IMR-90 (cell line): ENCODE results near the gene MYCBPAP. TPM values are rescaled to one million over a fixed set of nuclear protein-coding genes. Genes with fewer than 3 reads are reported as not detected.

Experiments
- ATAC-seq: fragments of 200-7000 bp; cut with Tn5 transposase; 2 replicates; pipeline ENCODE4 v1.9.1; 2020; ENCODE audit warnings: low read depth, mild to moderate bottlenecking, moderate library complexity
- BruUV-seq: library from RNA; stranded (reverse); fragments of 400-500 nt; replicated peaks from 2 replicates; lab custom pipeline; 2021; lab: Mats Ljungman, UMichigan
- CTCF ChIA-PET: fragments of 300-600 bp; formaldehyde crosslinking; extraction: SDS; loops from one replicate; lab custom pipeline; 2021; ENCODE audit warnings: antibody characterized with exemption; lab: Yijun Ruan, JAX
- POLR2A ChIA-PET: fragments of 300-600 bp; sonication (Branson Sonifier 250); formaldehyde crosslinking; loops from one replicate; lab custom pipeline; 2022; ENCODE audit warnings: antibody characterized with exemption; ENCODE audit not compliant: unreplicated experiment; lab: Charles Lee
- DNase-seq: peaks from one replicate; pipeline ENCODE4 v3.0.0; 2013
- H2AFZ ChIP-seq: replicated peaks from 2 replicates; pipeline ENCODE3; 2013; ENCODE audit warnings: low read length, mild to moderate bottlenecking; ENCODE audit not compliant: poor library complexity
- H2AK5ac ChIP-seq: 2 replicates; pipeline ENCODE4 v1.6.1; 2013; ENCODE audit warnings: low read depth, low read length, inconsistent platforms
- H2AK9ac ChIP-seq: replicated peaks from 2 replicates; pipeline ENCODE3; 2013; ENCODE audit warnings: mild to moderate bottlenecking, low read depth, low read length, moderate library complexity; ENCODE audit not compliant: poor library complexity
- H2BK120ac ChIP-seq: 2 replicates; pipeline ENCODE4 v1.6.1; 2013; ENCODE audit warnings: low read depth, low read length, inconsistent platforms
- H2BK15ac ChIP-seq: 3 replicates; pipeline ENCODE4 v1.6.1; 2013; ENCODE audit warnings: low read depth, low read length, inconsistent platforms
- H2BK20ac ChIP-seq: 2 replicates; pipeline ENCODE4 v1.6.1; 2013; ENCODE audit warnings: low read depth, mild to moderate bottlenecking, inconsistent platforms, low read length, moderate library complexity
- H2BK5ac ChIP-seq: 2 replicates; pipeline ENCODE4 v1.6.1; 2013; ENCODE audit warnings: mild to moderate bottlenecking, low read depth, low read length, inconsistent platforms; ENCODE audit not compliant: poor library complexity, severe bottlenecking
- H3K14ac ChIP-seq: replicated peaks from 2 replicates; pipeline ENCODE4 v1.6.1; 2013; ENCODE audit warnings: low read depth, low read length, inconsistent platforms
- H3K18ac ChIP-seq: 2 replicates; pipeline ENCODE4 v1.6.1; 2013; ENCODE audit warnings: low read depth, low read length, control low read depth
- H3K23ac ChIP-seq: 2 replicates; pipeline ENCODE4 v1.6.1; 2013; ENCODE audit warnings: low read depth, low read length, inconsistent platforms
- H3K27ac ChIP-seq: 2 replicates; pipeline ENCODE4 v1.5.1; 2013; ENCODE audit warnings: mild to moderate bottlenecking, control low read depth, low read length; ENCODE audit not compliant: insufficient read depth
- H3K27me3 ChIP-seq: 2 replicates; pipeline ENCODE4 v1.6.1; 2013; ENCODE audit warnings: low read length; ENCODE audit not compliant: control insufficient read depth, insufficient read depth
- H3K36me3 ChIP-seq: 2 replicates; pipeline ENCODE4 v1.6.1; 2013; ENCODE audit warnings: low read length, mixed read lengths; ENCODE audit not compliant: control insufficient read depth, insufficient read depth
- H3K4ac ChIP-seq: 2 replicates; pipeline ENCODE4 v1.6.1; 2013; ENCODE audit warnings: low read depth, low read length, inconsistent platforms
- H3K4me1 ChIP-seq: 2 replicates; pipeline ENCODE4 v1.6.1; 2013; ENCODE audit warnings: low read length, mixed read lengths; ENCODE audit not compliant: control insufficient read depth, insufficient read depth
- H3K4me2 ChIP-seq: 2 replicates; pipeline ENCODE4 v1.6.1; 2013; ENCODE audit warnings: low read depth, mild to moderate bottlenecking, control low read depth, low read length, moderate library complexity
- H3K4me3 ChIP-seq: 2 replicates; pipeline ENCODE4 v1.5.1; 2013; ENCODE audit warnings: low read depth, mild to moderate bottlenecking, control low read depth, low read length, moderate library complexity; ENCODE audit not compliant: insufficient read depth
- H3K56ac ChIP-seq: 2 replicates; pipeline ENCODE4 v1.6.1; 2013; ENCODE audit warnings: low read length, inconsistent platforms; ENCODE audit not compliant: insufficient read depth; ENCODE audit errors: extremely low read depth
- H3K79me1 ChIP-seq, 2 experiments: 2 replicates each; pipeline ENCODE4 v1.6.1; 2013; ENCODE audit warnings: low read length in 2 of 2, inconsistent platforms in 1 of 2, low read depth in 1 of 2
- H3K9ac ChIP-seq: 2 replicates; pipeline ENCODE4 v1.6.1; 2013; ENCODE audit warnings: low read depth, low read length, control low read depth
- H3K9me1 ChIP-seq: 2 replicates; pipeline ENCODE4 v1.6.1; 2013; ENCODE audit warnings: low read length, inconsistent platforms; ENCODE audit not compliant: insufficient read depth
- H3K9me3 ChIP-seq: 2 replicates; pipeline ENCODE4 v1.6.1; 2013; ENCODE audit warnings: low read length; ENCODE audit not compliant: control insufficient read depth, insufficient read depth
- H4K20me1 ChIP-seq: 2 replicates; pipeline ENCODE4 v1.6.1; 2013; ENCODE audit warnings: low read length, inconsistent platforms; ENCODE audit not compliant: insufficient read depth
- H4K5ac ChIP-seq: 2 replicates; pipeline ENCODE4 v1.6.1; 2013; ENCODE audit warnings: mild to moderate bottlenecking, low read depth, low read length, control low read depth
- H4K8ac ChIP-seq, 2 experiments: 2 replicates each; pipeline ENCODE4 v1.6.1; 2013; ENCODE audit warnings: low read depth in 2 of 2, low read length in 2 of 2, control low read depth in 1 of 2, inconsistent platforms in 1 of 2
- H4K91ac ChIP-seq: 2 replicates; pipeline ENCODE4 v1.6.1; 2013; ENCODE audit warnings: low read depth, low read length, inconsistent platforms; ENCODE audit not compliant: insufficient read depth
- BHLHE40 ChIP-seq: fragments of 150-350 bp; IDR thresholded peaks from 2 replicates; pipeline ENCODE4 v1.6.1; 2016; ENCODE audit warnings: mild to moderate bottlenecking, low read depth, low read length
- CEBPB ChIP-seq: IDR thresholded peaks from 2 replicates; pipeline ENCODE4 v1.6.1; 2012; ENCODE audit warnings: low read depth, low read length, improper control_type of control experiment
- CHD1 ChIP-seq: IDR thresholded peaks from 2 replicates; pipeline ENCODE4 v1.6.1; 2012; ENCODE audit warnings: low read depth, low read length, improper control_type of control experiment
- CTCF ChIP-seq: conservative IDR thresholded peaks from 2 replicates; pipeline ENCODE4 v1.5.1; 2012; ENCODE audit warnings: mild to moderate bottlenecking, low read depth, low read length, improper control_type of control experiment
- ELK1 ChIP-seq: fragments of 150-350 bp; IDR thresholded peaks from 2 replicates; pipeline ENCODE4 v1.6.1; 2016; ENCODE audit warnings: low read depth, mild to moderate bottlenecking, low read length, moderate library complexity, borderline replicate concordance
- MAZ ChIP-seq: IDR thresholded peaks from 2 replicates; pipeline ENCODE4 v1.6.1; 2012; ENCODE audit warnings: low read depth, mild to moderate bottlenecking, low read length, improper control_type of control experiment, moderate library complexity, borderline replicate concordance
- MXI1 ChIP-seq: IDR thresholded peaks from 2 replicates; pipeline ENCODE4 v1.6.1; 2012; ENCODE audit warnings: low read depth, mild to moderate bottlenecking, low read length, moderate library complexity, borderline replicate concordance
- POLR2A ChIP-seq: IDR thresholded peaks from 2 replicates; pipeline ENCODE4 v1.6.1; 2012; ENCODE audit warnings: mild to moderate bottlenecking, low read depth, low read length
- RAD21 ChIP-seq: IDR thresholded peaks from 2 replicates; pipeline ENCODE4 v1.6.1; 2012; ENCODE audit warnings: low read length, improper control_type of control experiment
- RCOR1 ChIP-seq: IDR thresholded peaks from 2 replicates; pipeline ENCODE4 v1.6.1; 2012; ENCODE audit warnings: mild to moderate bottlenecking, low read length, improper control_type of control experiment; ENCODE audit not compliant: insufficient replicate concordance
- RFX5 ChIP-seq: IDR thresholded peaks from 2 replicates; pipeline ENCODE4 v1.8.0; 2012; ENCODE audit warnings: low read depth, mild to moderate bottlenecking, low read length, moderate library complexity
- SMC3 ChIP-seq: fragments of 150-350 bp; IDR thresholded peaks from 2 replicates; pipeline ENCODE4 v1.6.1; 2016; ENCODE audit warnings: low read depth, mild to moderate bottlenecking, antibody characterized with exemption, low read length, moderate library complexity
- USF2 ChIP-seq: fragments of 150-350 bp; IDR thresholded peaks from 2 replicates; pipeline ENCODE4 v1.6.1; 2017; ENCODE audit warnings: mild to moderate bottlenecking, antibody characterized with exemption, low read length, low read depth
- WGBS, 2 experiments: methylation state at CpG; one replicate each; pipeline versions ENCODE4 v1.1.5 to v1.1.7; 2013; ENCODE audit warnings: missing lambda C conversion rate in 2 of 2; ENCODE audit not compliant: insufficient read length in 1 of 2; ENCODE audit errors: extremely low coverage in 2 of 2; 5-methylcytosine and 5-hydroxymethylcytosine counted together
- dilution Hi-C: fragments of 300-500 bp; cut with HindIII; formaldehyde crosslinking; loops from one replicate; pipeline ENCODE4 v1.14.3; 2018; ENCODE audit warnings: low sequenced_read_pairs; ENCODE audit not compliant: unreplicated experiment
- in situ Hi-C: fragments of 300-500 bp; cut with MboI; formaldehyde crosslinking; loops from 3 replicates; pipeline ENCODE4 v1.14.3; 2019; ENCODE audit warnings: low sequenced_read_pairs, inconsistent platforms, mixed read lengths
- intact Hi-C: fragments of 100-400 bp; cut with micrococcal nuclease; formaldehyde crosslinking; loops from 2 replicates; pipeline ENCODE4 v1.10.0; 2022
- polyA plus RNA-seq, 3 experiments: library from polyadenylated mRNA; depleted of rRNA; stranded (reverse); fragments of >200 nt; gene quantifications; 2 replicates each; pipeline ENCODE4 v1.2.3, GENCODE V29; 2012; ENCODE audit warnings: low replicate concordance in 1 of 3
- total RNA-seq: library from RNA; depleted of rRNA; stranded (reverse); fragments of >200 nt; gene quantifications from 2 replicates; pipeline ENCODE4 v1.2.3, GENCODE V29; 2012

The MYCBPAP gene
- total and polyA plus RNA-seq, 2 of the 4 experiments (the other 2 are of a cell fraction) = 0.17 to 0.18 TPM

- ATAC-seq = no peak
- H2AK5ac ChIP-seq = no peak overlapping the region
- no peak overlapping the region for H3K18ac ChIP-seq
- no peak overlapping the region for H3K14ac ChIP-seq
- no peak overlapping the region for H3K56ac ChIP-seq
- ChIA-PET CTCF (no interaction called here), POLR2A (no interaction called here)
- H3K4me1 ChIP-seq = peaks cover 2% of the 10 kb centered on the region
- no peak overlapping the region for H3K23ac ChIP-seq
- H2BK15ac ChIP-seq = no peak overlapping the region
- WGBS, 2 experiments = no CpG with 5 or more reads among the region's 3 CpGs
- H2BK5ac ChIP-seq = no peak overlapping the region
- BruUV-seq = no TSS peak
- H3K9ac ChIP-seq = no peak overlapping the region
- peaks cover 21% of the 10 kb centered on the region for H3K27me3 ChIP-seq
- H3K4me2 ChIP-seq = no peak overlapping the region
- no peaks in the 10 kb centered on the region for H3K9me3 ChIP-seq
- H3K4me3 ChIP-seq = no peak overlapping the region
- H4K20me1 ChIP-seq = peaks cover 1% of the 10 kb centered on the region; the same call in 1 of the 2 replicates
- dilution Hi-C loops (no loop called here), intact Hi-C loops (no loop called here), in situ Hi-C loops (no loop called here)
- H3K9me1 ChIP-seq = 0 out of 2 replicates have a peak, but pooled peaks cover 3% of the 10 kb centered on the region
- no peak overlapping the region for H4K8ac ChIP-seq
- no peak overlapping the region for H3K27ac ChIP-seq
- DNase-seq = no peak
- no peak overlapping the region for H3K4ac ChIP-seq
- no peak overlapping the region for H2BK20ac ChIP-seq
- H4K91ac ChIP-seq = no peak overlapping the region
- TF ChIP-seq USF2 (no peak), MAZ (no peak), CHD1 (no peak), RAD21 (no peak), CTCF (no peak), BHLHE40 (no peak), CEBPB (no peak), POLR2A (no peak), RCOR1 (no peak), SMC3 (no peak), RFX5 (no peak), ELK1 (no peak), MXI1 (no peak)
- peaks cover 1% of the 10 kb centered on the region; the same call in 1 of the 2 replicates for H3K36me3 ChIP-seq
- no peak overlapping the region for H2BK120ac ChIP-seq
- no peak overlapping the region for H2AK9ac ChIP-seq
- no peak overlapping the region for H2AFZ ChIP-seq
- no peaks in the 10 kb centered on the region for H3K79me1 ChIP-seq
- no peak overlapping the region for H4K5ac ChIP-seq
Observed at GRCh38 chr17:50464121-50464520, 44.1 kb upstream of the MYCBPAP start.
